Stimulated activated CD4-positive, alpha-beta T cell treated with anti-CD3 and anti-CD28 coated beads, Interleukin-15, amount 100 ng/mL, for 48 hours (primary cell): Measurements from ENCODE around the gene CCDC97.
A peak's percentile ranks its signal among the peaks of the same experiment; 100 is the strongest.
"Not testable (repeated sequence)": the region's sequence is repeated elsewhere in the genome, so short reads cannot be mapped to it uniquely, and the experiment has no call there.

Source experiments
- DNase-seq, 2 donors: peaks; one replicate each; pipeline ENCODE4 v3.0.0-alpha.2; 2020; ENCODE audit warnings: low read depth in 2 of 2

The CCDC97 gene

GRCh38 chr19:41310033-41310831 is at the start of gene CCDC97:
TSS of gene CCDC97 (plus strand) at chr19:41310172. CDS start at chr19:41310311, 139 bp downstream.
- peak; percentile 79 to 84 for DNase-seq

- no peak for DNase-seq
These were observed 48.3 kb upstream of the CCDC97 start for GRCh38 chr19:41261474-41262190.

- peak; percentile 76 to 85 for DNase-seq
These were observed 46.7 kb upstream of the CCDC97 start for GRCh38 chr19:41263042-41263849.

GRCh38 chr19:41263850-41264580 is 46.0 kb upstream of the CCDC97 start, which contains the start of gene HNRNPUL1:
TSS of gene HNRNPUL1 (plus strand) at chr19:41264372. CDS start at chr19:41264504, 132 bp downstream.
- peak; percentile 98 for DNase-seq

- peak; percentile 58 to 60 for DNase-seq
These were observed 45.2 kb upstream of the CCDC97 start for GRCh38 chr19:41264581-41265394.

- DNase-seq, result no peak
These were observed 44.4 kb upstream of the CCDC97 start for GRCh38 chr19:41265395-41266153.

GRCh38 chr19:41269055-41269454 is 40.9 kb upstream of the CCDC97 start:
- DNase-seq, result no peak

GRCh38 chr19:41269571-41269970 is 40.4 kb upstream of the CCDC97 start:
- DNase-seq, result no peak

GRCh38 chr19:41273076-41273475 is 36.9 kb upstream of the CCDC97 start:
- no peak for DNase-seq

- no peak for DNase-seq
These were observed 35.2 kb upstream of the CCDC97 start for GRCh38 chr19:41274802-41275201.

- DNase-seq, result no peak
These were observed 33.7 kb upstream of the CCDC97 start for GRCh38 chr19:41276231-41276630.

- DNase-seq, result no peak
These were observed 31.5 kb upstream of the CCDC97 start for GRCh38 chr19:41278478-41278877.

- no peak for DNase-seq
These were observed 21.1 kb upstream of the CCDC97 start for GRCh38 chr19:41288673-41289530.

GRCh38 chr19:41289814-41290213 is 20.2 kb upstream of the CCDC97 start:
- DNase-seq, result not testable (repeated sequence)

- no peak for DNase-seq
These were observed 15.6 kb upstream of the CCDC97 start for GRCh38 chr19:41294393-41294792.

- no peak for DNase-seq
These were observed 14.5 kb upstream of the CCDC97 start for GRCh38 chr19:41295499-41295898.

- DNase-seq, result no peak
These were observed 13.5 kb upstream of the CCDC97 start for GRCh38 chr19:41296433-41296871.

GRCh38 chr19:41297628-41298347 is 12.2 kb upstream of the CCDC97 start:
- no peak for DNase-seq
